Neural crest cell (in vitro differentiated cells): ENCODE results near the gene NLGN1. TPM values are rescaled to one million over a fixed set of nuclear protein-coding genes. Genes with fewer than 3 reads are reported as not detected.

Source experiments
- DNase-seq: peaks from one replicate; pipeline ENCODE4 v3.0.0; 2021; ENCODE audit warnings: low read depth, mixed read lengths, low spot score
- H3K27ac Mint-ChIP-seq: one replicate; pipeline ENCODE4 v1.8.0; 2021; ENCODE audit warnings: mild to moderate bottlenecking, mixed read lengths; ENCODE audit not compliant: unreplicated experiment
- H3K27me3 Mint-ChIP-seq: 2 replicates; pipeline ENCODE4 v1.8.0; 2021; ENCODE audit warnings: low read depth, mild to moderate bottlenecking, mixed read lengths
- H3K36me3 Mint-ChIP-seq: 2 replicates; pipeline ENCODE4 v1.8.0; 2021; ENCODE audit warnings: low read depth, mild to moderate bottlenecking, mixed read lengths
- H3K4me1 Mint-ChIP-seq: 2 replicates; pipeline ENCODE4 v1.8.0; 2021; ENCODE audit warnings: mixed read lengths
- H3K4me3 Mint-ChIP-seq: one replicate; pipeline ENCODE4 v1.8.0; 2021; ENCODE audit warnings: mild to moderate bottlenecking, mixed read lengths
- H3K9me3 Mint-ChIP-seq: 2 replicates; pipeline ENCODE4 v1.8.0; 2021; ENCODE audit warnings: mixed read lengths
- CTCF ChIP-seq: fragments of 200-600 bp; sonication (generic); conservative IDR thresholded peaks from 2 replicates; pipeline ENCODE4 v1.5.0; 2021; ENCODE audit warnings: antibody characterized with exemption, mild to moderate bottlenecking
- total RNA-seq: library from RNA; stranded (reverse); gene quantifications from 2 replicates; pipeline ENCODE4 v1.2.1, GENCODE V29; 2021

NLGN1 gene
- total RNA-seq, 1 donor from 2014 or later = 20.0 TPM

- DNase-seq = no peak
- Mint-ChIP-seq H3K4me3 (no peak overlapping the region), H3K4me1 (peaks cover 4% of the 10 kb centered on the region), H3K27me3 (no peaks in the 10 kb centered on the region), H3K9me3 (peaks cover 6% of the 10 kb centered on the region), H3K27ac (no peak overlapping the region), H3K36me3 (peaks cover under 1% of the 10 kb centered on the region)
- TF ChIP-seq CTCF = no peak
Observed at GRCh38 chr3:174325834-174326700, 928.5 kb downstream of the NLGN1 start.

GRCh38 chr3:174329321-174329720 lies 931.8 kb downstream of the NLGN1 start:
- H3K27ac Mint-ChIP-seq = no peak overlapping the region
- no peak overlapping the region for H3K4me3 Mint-ChIP-seq
- peaks cover 3% of the 10 kb centered on the region for H3K9me3 Mint-ChIP-seq
- no peaks in the 10 kb centered on the region for H3K36me3 Mint-ChIP-seq
- DNase-seq = no peak
- H3K4me1 Mint-ChIP-seq = peaks cover 4% of the 10 kb centered on the region
- no peaks in the 10 kb centered on the region for H3K27me3 Mint-ChIP-seq
- TF ChIP-seq CTCF = no peak

- Mint-ChIP-seq H3K27me3 (no peaks in the 10 kb centered on the region), H3K4me3 (no peak overlapping the region), H3K9me3 (peaks cover 3% of the 10 kb centered on the region), H3K4me1 (peaks cover 4% of the 10 kb centered on the region), H3K36me3 (no peaks in the 10 kb centered on the region), H3K27ac (no peak overlapping the region)
- no peak for DNase-seq
- no peak for TF ChIP-seq CTCF
Observed at GRCh38 chr3:174330303-174330702, 932.8 kb downstream of the NLGN1 start.

- peaks cover 3% of the 10 kb centered on the region for H3K9me3 Mint-ChIP-seq
- no peak for TF ChIP-seq CTCF
- H3K36me3 Mint-ChIP-seq = no peaks in the 10 kb centered on the region
- H3K4me3 Mint-ChIP-seq = no peak overlapping the region
- no peak for DNase-seq
- H3K27ac Mint-ChIP-seq = no peak overlapping the region
- H3K27me3 Mint-ChIP-seq = no peaks in the 10 kb centered on the region
- H3K4me1 Mint-ChIP-seq = peaks cover 1% of the 10 kb centered on the region
Observed at GRCh38 chr3:174331095-174331800, 933.7 kb downstream of the NLGN1 start.

- no peaks in the 10 kb centered on the region for H3K27me3 Mint-ChIP-seq
- no peak overlapping the region for H3K4me3 Mint-ChIP-seq
- no peaks in the 10 kb centered on the region for H3K36me3 Mint-ChIP-seq
- no peak overlapping the region for H3K27ac Mint-ChIP-seq
- no peak for DNase-seq
- peaks cover 3% of the 10 kb centered on the region for H3K9me3 Mint-ChIP-seq
- H3K4me1 Mint-ChIP-seq = no peaks in the 10 kb centered on the region
- TF ChIP-seq CTCF = no peak
Observed at GRCh38 chr3:174332391-174332790, 934.8 kb downstream of the NLGN1 start.
